ENCODE measurements around the gene IL18BP. TPM values are rescaled to one million over a fixed set of nuclear protein-coding genes. Genes with fewer than 3 reads are reported as not detected.

The IL18BP gene
- total RNA-seq, 1 experiment from 2014 or later: 17.9 TPM

- no peak for DNase-seq
- H3K36me3 ChIP-seq (ENCODE audit: low read depth): no peaks in the 10 kb centered on the region
- peaks cover 87% of the 10 kb centered on the region for H3K79me2 ChIP-seq (ENCODE audit: low read depth)
- CTCF ChIA-PET: interaction anchor here (0.6 kb wide), 1 partner anchor 395 kb away, joined by 5 read pairs; no protein-coding TSS in a partner anchor
- H4K20me1 ChIP-seq (ENCODE audit: insufficient read depth): peaks cover 9% of the 10 kb centered on the region
- POLR2A ChIA-PET (ENCODE audit: unreplicated experiment): no interaction called here
- H3K9me2 ChIP-seq (ENCODE audit: insufficient read depth): no peaks in the 10 kb centered on the region
- intact Hi-C loops (cut with micrococcal nuclease; ENCODE audit: unreplicated experiment): no loop called here
- no peak overlapping the region for H3K4me2 ChIP-seq
- TF ChIP-seq EZH2 (IDR thresholded peaks at IDR 0.05; ENCODE audit: low read depth): no peak
- no peak for TF ChIP-seq CTCF (conservative IDR thresholded peaks at IDR 0.05)
- H2AFZ ChIP-seq: no peak overlapping the region
- peaks cover 12% of the 10 kb centered on the region for H3K4me1 ChIP-seq (replicated peaks; ENCODE audit: insufficient read depth)
- H3K9me3 ChIP-seq (ENCODE audit: insufficient read depth, low read depth): no peaks in the 10 kb centered on the region
- H3K4me3 ChIP-seq: no peak overlapping the region
- H3K27ac ChIP-seq: no peak overlapping the region
- no TSS peak for BruUV-seq (replicated peaks)
- H3F3A ChIP-seq (ENCODE audit: insufficient read depth, low read depth): peaks cover 18% of the 10 kb centered on the region; the same call in 1 of the 2 replicates
- H3K27me3 ChIP-seq (ENCODE audit: insufficient read depth, low read depth): no peaks in the 10 kb centered on the region
Observed at GRCh38 chr11:72037554-72038311, 39.0 kb downstream of the IL18BP start.

DNA sequence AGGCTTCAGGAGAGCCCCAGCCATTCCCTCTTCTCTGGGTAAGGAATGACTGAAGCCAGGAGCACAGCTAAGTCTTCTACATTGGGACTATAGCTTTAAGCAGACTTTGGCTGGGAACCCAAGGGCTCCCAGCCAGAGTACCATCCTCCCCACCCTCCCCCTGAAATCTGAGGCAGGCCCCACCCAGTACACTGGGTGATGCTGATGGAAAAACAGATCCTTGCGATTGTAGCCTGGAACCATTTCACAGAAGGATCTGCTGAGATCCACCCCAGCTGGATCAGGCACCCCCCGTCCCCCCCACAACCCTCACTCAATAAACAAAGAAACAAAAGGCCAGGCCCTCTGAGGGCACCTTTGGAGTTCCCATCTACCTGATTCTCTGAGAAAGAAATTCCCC lies 39.8 kb downstream of the IL18BP start:
- ChIA-PET CTCF (interaction anchor here (1.0 to 1.9 kb wide), 2 partner anchors 13 to 53 kb away, joined by 5 to 6 read pairs; no protein-coding TSS in a partner anchor), POLR2A (ENCODE audit: unreplicated experiment) (no interaction called here)
- no peak for DNase-seq
- Histone ChIP-seq H3K9me2 (ENCODE audit: insufficient read depth) (no peaks in the 10 kb centered on the region), H3K79me2 (ENCODE audit: low read depth) (peaks cover 86% of the 10 kb centered on the region), H3K27ac (no peak overlapping the region), H3K36me3 (ENCODE audit: low read depth) (no peaks in the 10 kb centered on the region), H3K4me2 (no peak overlapping the region; the same call in 1 of the 2 replicates), H3K9me3 (ENCODE audit: insufficient read depth, low read depth) (no peaks in the 10 kb centered on the region), H2AFZ (no peak overlapping the region), H3K4me3 (no peak overlapping the region), H3F3A (ENCODE audit: insufficient read depth, low read depth) (peaks cover 22% of the 10 kb centered on the region; the same call in 1 of the 2 replicates), H3K27me3 (ENCODE audit: insufficient read depth, low read depth) (no peaks in the 10 kb centered on the region), H3K4me1 (replicated peaks; ENCODE audit: insufficient read depth) (peaks cover 12% of the 10 kb centered on the region), H4K20me1 (ENCODE audit: insufficient read depth) (peaks cover 9% of the 10 kb centered on the region)
- BruUV-seq (replicated peaks): no TSS peak
- intact Hi-C loops (cut with micrococcal nuclease; ENCODE audit: unreplicated experiment): no loop called here
- TF ChIP-seq EZH2 (IDR thresholded peaks at IDR 0.05; ENCODE audit: low read depth) (no peak), CTCF (conservative IDR thresholded peaks at IDR 0.05) (no peak)

- peaks cover 22% of the 10 kb centered on the region; the same call in 1 of the 2 replicates for H3F3A ChIP-seq (ENCODE audit: insufficient read depth, low read depth)
- no peaks in the 10 kb centered on the region for H3K36me3 ChIP-seq (ENCODE audit: low read depth)
- intact Hi-C loops (cut with micrococcal nuclease; ENCODE audit: unreplicated experiment): no loop called here
- peaks cover 12% of the 10 kb centered on the region; the same call in 1 of the 2 replicates for H4K20me1 ChIP-seq (ENCODE audit: insufficient read depth)
- peaks cover 12% of the 10 kb centered on the region for H3K4me1 ChIP-seq (replicated peaks; ENCODE audit: insufficient read depth)
- no peaks in the 10 kb centered on the region for H3K9me2 ChIP-seq (ENCODE audit: insufficient read depth)
- H3K27me3 ChIP-seq (ENCODE audit: insufficient read depth, low read depth): no peaks in the 10 kb centered on the region
- ChIA-PET CTCF (interaction anchor here (0.7 to 1.9 kb wide), 3 partner anchors 14 to 115 kb away, joined by 3 to 6 read pairs (median 5); no protein-coding TSS in a partner anchor), POLR2A (ENCODE audit: unreplicated experiment) (interaction anchor here (0.5 to 0.6 kb wide), 2 partner anchors 21 to 72 kb away, joined by 3 to 6 read pairs; no protein-coding TSS in a partner anchor)
- H3K4me3 ChIP-seq: no peak overlapping the region
- peaks cover 88% of the 10 kb centered on the region for H3K79me2 ChIP-seq (ENCODE audit: low read depth)
- no peak overlapping the region for H3K27ac ChIP-seq
- peak overlapping the region; percentile 73; the same call in 1 of the 2 replicates for H3K4me2 ChIP-seq
- TF ChIP-seq EZH2 (IDR thresholded peaks at IDR 0.05; ENCODE audit: low read depth) (no peak), CTCF (conservative IDR thresholded peaks at IDR 0.05) (no peak)
- DNase-seq: no peak
- BruUV-seq (replicated peaks): no TSS peak
- H2AFZ ChIP-seq: no peak overlapping the region
- H3K9me3 ChIP-seq (ENCODE audit: insufficient read depth, low read depth): no peaks in the 10 kb centered on the region
Observed at GRCh38 chr11:72039031-72039855, 40.5 kb downstream of the IL18BP start.
